K562 (cell line): ENCODE data around the gene POLRMT. TPM values are rescaled to one million over a fixed set of nuclear protein-coding genes. Genes with fewer than 3 reads are reported as not detected.

ENCODE experiments used
- CBFA2T3 ChIP-seq: fragments of 450-650 bp; IDR thresholded peaks from 2 replicates; pipeline ENCODE4 v1.6.1; 2017
- CBX5 ChIP-seq: IDR thresholded peaks from 2 replicates; pipeline ENCODE4 v1.6.1; 2014; ENCODE audit warnings: low read depth, borderline replicate concordance
- E2F3 ChIP-seq: fragments of 250-450 bp; sonication (Bioruptor Pico); IDR thresholded peaks from 2 replicates; pipeline ENCODE4 v1.4.0; 2020; ENCODE audit warnings: mild to moderate bottlenecking
- HDAC3 ChIP-seq: fragments of 450-650 bp; IDR thresholded peaks from 2 replicates; pipeline ENCODE4 v1.6.1; 2018; ENCODE audit warnings: borderline replicate concordance, mild to moderate bottlenecking, moderate library complexity; ENCODE audit not compliant: partially characterized antibody
- LARP7 ChIP-seq: fragments of 450-650 bp; IDR thresholded peaks from 2 replicates; pipeline ENCODE4 v1.6.1; 2016
- NFIX ChIP-seq: fragments of 250-450 bp; sonication (Bioruptor Pico); IDR thresholded peaks from 2 replicates; pipeline ENCODE4 v1.4.0; 2020; ENCODE audit warnings: low read depth, mild to moderate bottlenecking, moderate library complexity
- NFRKB ChIP-seq: fragments of 450-650 bp; IDR thresholded peaks from 2 replicates; pipeline ENCODE4 v1.6.1; 2016; ENCODE audit warnings: low read depth
- SLC30A9 ChIP-seq: fragments of 250-450 bp; sonication (Bioruptor Pico); IDR thresholded peaks from 2 replicates; pipeline ENCODE4 v1.8.0; 2022; ENCODE audit warnings: mild to moderate bottlenecking, moderate library complexity
- SMAD2 ChIP-seq: fragments of 150-350 bp; IDR thresholded peaks from 2 replicates; pipeline ENCODE4 v1.6.1; 2014; ENCODE audit warnings: low read depth, mild to moderate bottlenecking, low read length
- SREBF2 ChIP-seq: sonication (generic); formaldehyde crosslinking; IDR thresholded peaks from 2 replicates; pipeline ENCODE4 v1.4.0; 2020; ENCODE audit warnings: mild to moderate bottlenecking, missing genetic modification reagents
- ZNF174 ChIP-seq: fragments of 250-450 bp; sonication (Bioruptor Pico); IDR thresholded peaks from 2 replicates; pipeline ENCODE4 v1.4.0; 2020; ENCODE audit warnings: mild to moderate bottlenecking
- ZNF232 ChIP-seq: sonication (generic); formaldehyde crosslinking; IDR thresholded peaks from 2 replicates; pipeline ENCODE4 v1.8.0; 2022; ENCODE audit warnings: mild to moderate bottlenecking, missing genetic modification reagents
- ZNF584 ChIP-seq: fragments of 200-800 bp; sonication (Bioruptor generic); IDR thresholded peaks from 2 replicates; pipeline ENCODE4 v1.6.1; 2016; ENCODE audit warnings: low read depth, mild to moderate bottlenecking, missing genetic modification characterization, missing compliant biosample characterization
- polyA plus RNA-seq, 8 experiments: library from polyadenylated mRNA; depleted of rRNA in 4 of 8; stranded (reverse) in 5 of 8; unstranded in 3 of 8; fragments of >200 nt; fragmentation: Nextera tagmentation in 2 of 8; fragmentation: Illumina TruSeq in 1 of 8; extraction: Ambion mirVana in 2 of 8; extraction: Trizol in 1 of 8; gene quantifications; 2 replicates each; pipeline versions ENCODE4 v1.2.1 to v1.2.3, GENCODE V29; 2011 to 2014; ENCODE audit warnings: inconsistent platforms in 1 of 8, missing spikeins in 1 of 8
- total RNA-seq, 7 experiments: library from RNA; depleted of rRNA in 6 of 7; stranded (reverse); fragments of >200 nt in 6 of 7; fragmentation: Illumina TruSeq in 2 of 7; extraction: Trizol in 2 of 7; gene quantifications; 2 replicates each; pipeline versions ENCODE4 v1.2.1 to v1.2.3, GENCODE V29; 2011 to 2021; ENCODE audit warnings: low replicate concordance in 1 of 7
- TF ChIP-seq, protein P1 (sequence below): fragments of 450-650 bp; IDR thresholded peaks from 2 replicates; pipeline ENCODE4 v1.6.1; 2017; ENCODE audit warnings: antibody characterized with exemption
- TF ChIP-seq, protein P2 (sequence below): sonication (generic); formaldehyde crosslinking; IDR thresholded peaks from 2 replicates; pipeline ENCODE4 v1.8.0; 2022; ENCODE audit warnings: missing genetic modification reagents, mild to moderate bottlenecking, moderate library complexity, borderline replicate concordance
- TF ChIP-seq, protein P3 (sequence below): fragments of 250-450 bp; sonication (Bioruptor Pico); IDR thresholded peaks from 2 replicates; pipeline ENCODE4 v1.8.0; 2021; ENCODE audit warnings: moderate library complexity, mild to moderate bottlenecking, inconsistent platforms
- TF ChIP-seq, protein P4 (sequence below): fragments of 450-650 bp; IDR thresholded peaks from 2 replicates; pipeline ENCODE4 v1.6.1; 2018; ENCODE audit warnings: mild to moderate bottlenecking, low read depth; ENCODE audit not compliant: partially characterized antibody
- TF ChIP-seq, protein P5 (sequence below): fragments of 250-450 bp; sonication (Bioruptor Pico); IDR thresholded peaks from 2 replicates; pipeline ENCODE4 v1.4.0; 2020; ENCODE audit warnings: borderline replicate concordance
- TF ChIP-seq, protein P6 (sequence below): fragments of 200-400 bp; formaldehyde crosslinking; IDR thresholded peaks from 2 replicates; pipeline ENCODE4 v1.6.1; 2017; ENCODE audit warnings: mild to moderate bottlenecking, low read depth, low read length, moderate library complexity
- TF ChIP-seq, protein P7 (sequence below): sonication (generic); formaldehyde crosslinking; IDR thresholded peaks from 2 replicates; pipeline ENCODE4 v1.8.0; 2022; ENCODE audit warnings: mild to moderate bottlenecking, missing genetic modification reagents

POLRMT gene
- total and polyA plus RNA-seq, 9 of the 15 experiments (the other 6 are each of a cell fraction or from before 2014, with no cell fraction given), result 30.3 to 144 (median 68.0) TPM

DNA sequence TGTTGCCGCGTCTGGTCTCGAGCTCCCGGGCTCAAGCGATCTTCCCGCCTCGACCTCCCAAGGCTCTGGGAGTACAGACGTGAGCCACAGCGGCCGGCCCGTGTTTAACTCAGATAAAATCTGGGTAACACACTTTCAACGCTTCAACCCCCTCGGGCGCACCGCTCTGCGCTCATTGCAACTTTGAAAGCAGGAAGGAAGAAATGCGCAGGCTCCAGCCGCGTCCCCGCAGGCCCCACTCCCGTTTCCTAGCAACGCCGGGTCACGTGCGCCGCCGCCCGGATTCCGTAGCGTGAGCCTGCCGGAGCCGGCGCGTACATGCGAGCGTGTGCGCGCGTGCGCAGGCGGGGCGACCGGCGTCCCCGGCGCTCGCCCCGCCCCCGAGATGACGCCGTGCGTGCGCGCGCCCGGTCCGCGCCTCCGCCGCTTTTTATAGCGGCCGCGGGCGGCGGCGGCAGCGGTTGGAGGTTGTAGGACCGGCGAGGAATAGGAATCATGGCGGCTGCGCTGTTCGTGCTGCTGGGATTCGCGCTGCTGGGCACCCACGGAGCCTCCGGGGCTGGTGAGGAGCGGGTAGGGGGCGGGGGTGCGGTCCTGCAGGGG is 61.1 kb downstream of the POLRMT start, which contains the start of gene BSG (continued):
- TF ChIP-seq, protein P1, sequence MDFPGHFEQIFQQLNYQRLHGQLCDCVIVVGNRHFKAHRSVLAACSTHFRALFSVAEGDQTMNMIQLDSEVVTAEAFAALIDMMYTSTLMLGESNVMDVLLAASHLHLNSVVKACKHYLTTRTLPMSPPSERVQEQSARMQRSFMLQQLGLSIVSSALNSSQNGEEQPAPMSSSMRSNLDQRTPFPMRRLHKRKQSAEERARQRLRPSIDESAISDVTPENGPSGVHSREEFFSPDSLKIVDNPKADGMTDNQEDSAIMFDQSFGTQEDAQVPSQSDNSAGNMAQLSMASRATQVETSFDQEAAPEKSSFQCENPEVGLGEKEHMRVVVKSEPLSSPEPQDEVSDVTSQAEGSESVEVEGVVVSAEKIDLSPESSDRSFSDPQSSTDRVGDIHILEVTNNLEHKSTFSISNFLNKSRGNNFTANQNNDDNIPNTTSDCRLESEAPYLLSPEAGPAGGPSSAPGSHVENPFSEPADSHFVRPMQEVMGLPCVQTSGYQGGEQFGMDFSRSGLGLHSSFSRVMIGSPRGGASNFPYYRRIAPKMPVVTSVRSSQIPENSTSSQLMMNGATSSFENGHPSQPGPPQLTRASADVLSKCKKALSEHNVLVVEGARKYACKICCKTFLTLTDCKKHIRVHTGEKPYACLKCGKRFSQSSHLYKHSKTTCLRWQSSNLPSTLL, result no peak
- no peak for TF ChIP-seq HDAC3
- TF ChIP-seq, protein P2, sequence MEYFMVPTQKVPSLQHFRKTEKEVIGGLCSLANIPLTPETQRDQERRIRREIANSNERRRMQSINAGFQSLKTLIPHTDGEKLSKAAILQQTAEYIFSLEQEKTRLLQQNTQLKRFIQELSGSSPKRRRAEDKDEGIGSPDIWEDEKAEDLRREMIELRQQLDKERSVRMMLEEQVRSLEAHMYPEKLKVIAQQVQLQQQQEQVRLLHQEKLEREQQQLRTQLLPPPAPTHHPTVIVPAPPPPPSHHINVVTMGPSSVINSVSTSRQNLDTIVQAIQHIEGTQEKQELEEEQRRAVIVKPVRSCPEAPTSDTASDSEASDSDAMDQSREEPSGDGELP (CRISPR knock-in tag), result peak; percentile 39; the same call in 1 of the 2 replicates
- no peak for TF ChIP-seq ZNF174
- TF ChIP-seq, protein P3, sequence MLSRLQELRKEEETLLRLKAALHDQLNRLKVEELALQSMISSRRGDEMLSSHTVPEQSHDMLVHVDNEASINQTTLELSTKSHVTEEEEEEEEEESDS, result no peak
- no peak for TF ChIP-seq LARP7
- no peak for TF ChIP-seq E2F3 (CRISPR knock-in tag)
- TF ChIP-seq CBFA2T3, result peak; percentile 47; the same call in 1 of the 2 replicates
- no peak for TF ChIP-seq SREBF2 (CRISPR knock-in tag)
- TF ChIP-seq, protein P4, sequence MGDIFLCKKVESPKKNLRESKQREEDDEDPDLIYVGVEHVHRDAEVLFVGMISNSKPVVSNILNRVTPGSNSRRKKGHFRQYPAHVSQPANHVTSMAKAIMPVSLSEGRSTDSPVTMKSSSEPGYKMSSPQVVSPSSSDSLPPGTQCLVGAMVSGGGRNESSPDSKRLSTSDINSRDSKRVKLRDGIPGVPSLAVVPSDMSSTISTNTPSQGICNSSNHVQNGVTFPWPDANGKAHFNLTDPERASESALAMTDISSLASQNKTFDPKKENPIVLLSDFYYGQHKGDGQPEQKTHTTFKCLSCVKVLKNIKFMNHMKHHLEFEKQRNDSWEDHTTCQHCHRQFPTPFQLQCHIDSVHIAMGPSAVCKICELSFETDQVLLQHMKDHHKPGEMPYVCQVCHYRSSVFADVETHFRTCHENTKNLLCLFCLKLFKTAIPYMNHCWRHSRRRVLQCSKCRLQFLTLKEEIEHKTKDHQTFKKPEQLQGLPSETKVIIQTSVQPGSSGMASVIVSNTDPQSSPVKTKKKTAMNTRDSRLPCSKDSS, result no peak
- TF ChIP-seq ZNF584 (CRISPR knock-in tag), result no peak
- TF ChIP-seq, protein P5, sequence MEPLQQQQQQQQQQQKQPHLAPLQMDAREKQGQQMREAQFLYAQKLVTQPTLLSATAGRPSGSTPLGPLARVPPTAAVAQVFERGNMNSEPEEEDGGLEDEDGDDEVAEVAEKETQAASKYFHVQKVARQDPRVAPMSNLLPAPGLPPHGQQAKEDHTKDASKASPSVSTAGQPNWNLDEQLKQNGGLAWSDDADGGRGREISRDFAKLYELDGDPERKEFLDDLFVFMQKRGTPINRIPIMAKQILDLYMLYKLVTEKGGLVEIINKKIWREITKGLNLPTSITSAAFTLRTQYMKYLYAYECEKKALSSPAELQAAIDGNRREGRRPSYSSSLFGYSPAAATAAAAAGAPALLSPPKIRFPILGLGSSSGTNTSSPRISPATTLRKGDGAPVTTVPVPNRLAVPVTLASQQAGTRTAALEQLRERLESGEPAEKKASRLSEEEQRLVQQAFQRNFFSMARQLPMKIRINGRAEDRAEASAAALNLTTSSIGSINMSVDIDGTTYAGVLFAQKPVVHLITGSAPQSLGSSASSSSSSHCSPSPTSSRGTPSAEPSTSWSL (CRISPR knock-in tag), result no peak
- no peak for TF ChIP-seq SMAD2
- TF ChIP-seq NFRKB, result no peak
- TF ChIP-seq, protein P6, sequence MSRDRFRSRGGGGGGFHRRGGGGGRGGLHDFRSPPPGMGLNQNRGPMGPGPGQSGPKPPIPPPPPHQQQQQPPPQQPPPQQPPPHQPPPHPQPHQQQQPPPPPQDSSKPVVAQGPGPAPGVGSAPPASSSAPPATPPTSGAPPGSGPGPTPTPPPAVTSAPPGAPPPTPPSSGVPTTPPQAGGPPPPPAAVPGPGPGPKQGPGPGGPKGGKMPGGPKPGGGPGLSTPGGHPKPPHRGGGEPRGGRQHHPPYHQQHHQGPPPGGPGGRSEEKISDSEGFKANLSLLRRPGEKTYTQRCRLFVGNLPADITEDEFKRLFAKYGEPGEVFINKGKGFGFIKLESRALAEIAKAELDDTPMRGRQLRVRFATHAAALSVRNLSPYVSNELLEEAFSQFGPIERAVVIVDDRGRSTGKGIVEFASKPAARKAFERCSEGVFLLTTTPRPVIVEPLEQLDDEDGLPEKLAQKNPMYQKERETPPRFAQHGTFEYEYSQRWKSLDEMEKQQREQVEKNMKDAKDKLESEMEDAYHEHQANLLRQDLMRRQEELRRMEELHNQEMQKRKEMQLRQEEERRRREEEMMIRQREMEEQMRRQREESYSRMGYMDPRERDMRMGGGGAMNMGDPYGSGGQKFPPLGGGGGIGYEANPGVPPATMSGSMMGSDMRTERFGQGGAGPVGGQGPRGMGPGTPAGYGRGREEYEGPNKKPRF, result no peak
- no peak for TF ChIP-seq CBX5
- no peak for TF ChIP-seq SLC30A9 (CRISPR knock-in tag)
- TF ChIP-seq NFIX, result no peak
- TF ChIP-seq, protein P7, sequence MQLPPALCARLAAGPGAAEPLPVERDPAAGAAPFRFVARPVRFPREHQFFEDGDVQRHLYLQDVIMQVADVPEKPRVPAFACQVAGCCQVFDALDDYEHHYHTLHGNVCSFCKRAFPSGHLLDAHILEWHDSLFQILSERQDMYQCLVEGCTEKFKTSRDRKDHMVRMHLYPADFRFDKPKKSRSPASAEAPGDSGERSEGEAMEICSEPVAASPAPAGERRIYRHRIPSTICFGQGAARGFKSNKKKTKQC (CRISPR knock-in tag), result no peak; the same call in 1 of the 2 replicates
- TF ChIP-seq ZNF232 (CRISPR knock-in tag), result no peak
